Activated CD4-positive, CD25-positive, alpha-beta regulatory T cell treated with anti-CD3 and anti-CD28 coated beads, Interleukin-2, amount 50 U/mL, for 16 hours (primary cell): ENCODE results near the gene SLC13A4.
"Not testable (repeated sequence)": the region's sequence is repeated elsewhere in the genome, so short reads cannot be mapped to it uniquely, and the experiment has no call there.

Experiments
- DNase-seq: peaks from one replicate; pipeline ENCODE4 v3.0.0-alpha.2; 2020; ENCODE audit warnings: low read depth, low spot score

Gene SLC13A4

DNA sequence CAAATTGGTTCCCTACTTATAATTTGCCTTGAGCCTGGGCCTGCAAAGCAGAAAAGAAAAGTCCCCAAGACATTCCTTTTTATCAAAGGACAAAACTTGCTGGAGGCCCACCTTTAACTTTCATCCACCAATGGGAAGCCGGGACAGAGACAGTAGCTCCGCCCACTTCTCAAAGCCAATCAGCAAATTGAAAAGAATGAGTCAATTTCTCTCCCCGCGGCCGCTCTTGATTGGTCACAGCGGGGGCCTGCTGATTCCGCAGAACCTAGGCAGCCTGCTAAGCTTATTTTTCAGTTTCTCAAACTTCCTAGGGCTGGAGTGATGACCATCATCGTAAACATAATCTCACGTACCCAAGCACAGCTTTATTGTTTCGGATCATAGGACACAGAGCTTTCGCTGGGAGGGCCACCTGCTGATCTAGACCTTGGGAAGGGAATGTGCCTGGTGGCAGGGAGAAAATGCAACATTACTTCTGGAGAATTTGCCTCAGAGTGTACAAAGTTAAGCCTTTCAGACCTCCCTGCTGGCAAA, at the start of gene SLC13A4:
Gene SLC13A4 (minus strand): TSS at position 51 of the 534 bp plus-strand sequence. CDS start 690 bp downstream, outside the sequence.
- no peak for DNase-seq

- DNase-seq: not testable (repeated sequence)
Measured at GRCh38 chr7:135775915-135776314, 47.9 kb upstream of the SLC13A4 start.

DNA sequence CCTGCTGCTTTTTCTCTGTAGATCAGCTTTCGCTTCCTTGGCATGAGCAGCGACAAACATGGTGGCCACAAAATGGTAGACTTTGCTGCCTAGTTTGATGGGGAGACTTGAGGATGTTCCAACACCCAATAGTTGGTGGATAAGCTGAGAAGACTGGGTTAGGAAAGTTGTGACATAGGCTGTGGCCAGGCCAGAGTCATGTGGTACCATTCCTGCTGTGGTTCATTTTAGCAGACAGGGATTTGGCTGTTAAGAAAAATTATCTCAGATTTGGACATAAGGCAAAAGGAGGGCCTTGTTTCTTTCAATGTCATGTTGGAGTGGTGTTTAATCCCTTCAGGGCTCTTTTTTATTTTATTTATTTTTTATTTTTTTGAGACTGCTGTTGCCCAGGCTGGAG, 47.2 kb upstream of the SLC13A4 start:
- no peak for DNase-seq

DNA sequence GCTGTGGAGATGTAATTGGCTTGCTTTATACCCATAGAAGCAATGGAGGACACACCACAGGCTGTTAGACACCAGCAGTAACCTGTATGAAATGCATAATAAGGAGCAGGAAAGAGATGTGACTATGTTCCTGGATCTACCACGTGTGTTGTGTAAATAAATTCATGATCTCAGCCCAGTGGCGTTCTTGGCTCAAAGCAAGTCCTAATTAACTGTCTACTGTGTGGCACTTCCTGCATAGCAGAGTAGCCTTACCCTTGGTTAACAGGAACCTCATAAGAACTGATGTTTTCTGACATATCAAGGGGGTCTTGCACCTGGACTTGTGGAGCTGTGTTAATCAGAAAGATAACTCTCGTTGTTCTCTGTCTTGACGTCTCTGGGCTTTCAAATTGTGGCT, 46.3 kb upstream of the SLC13A4 start:
- no peak for DNase-seq

DNA sequence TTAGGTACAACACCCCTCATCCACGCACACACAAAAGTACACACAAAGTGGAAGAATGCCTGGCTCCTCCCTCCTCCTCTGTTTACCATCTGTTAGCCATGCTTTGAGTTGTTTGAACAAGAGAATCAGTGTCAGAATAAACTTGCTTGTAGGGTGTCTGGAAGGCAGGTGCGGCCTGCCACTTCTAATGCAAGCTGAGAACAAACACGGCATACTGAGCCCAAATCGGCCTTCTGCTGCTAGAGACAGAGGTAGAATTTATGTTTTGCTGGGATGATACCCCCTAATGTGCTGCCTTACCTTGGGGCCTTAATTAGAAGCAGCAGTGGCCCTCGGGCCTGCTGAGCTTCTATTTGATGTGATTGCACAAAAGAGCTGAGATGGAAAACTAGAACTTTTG, 45.5 kb upstream of the SLC13A4 start:
- DNase-seq: no peak

DNA sequence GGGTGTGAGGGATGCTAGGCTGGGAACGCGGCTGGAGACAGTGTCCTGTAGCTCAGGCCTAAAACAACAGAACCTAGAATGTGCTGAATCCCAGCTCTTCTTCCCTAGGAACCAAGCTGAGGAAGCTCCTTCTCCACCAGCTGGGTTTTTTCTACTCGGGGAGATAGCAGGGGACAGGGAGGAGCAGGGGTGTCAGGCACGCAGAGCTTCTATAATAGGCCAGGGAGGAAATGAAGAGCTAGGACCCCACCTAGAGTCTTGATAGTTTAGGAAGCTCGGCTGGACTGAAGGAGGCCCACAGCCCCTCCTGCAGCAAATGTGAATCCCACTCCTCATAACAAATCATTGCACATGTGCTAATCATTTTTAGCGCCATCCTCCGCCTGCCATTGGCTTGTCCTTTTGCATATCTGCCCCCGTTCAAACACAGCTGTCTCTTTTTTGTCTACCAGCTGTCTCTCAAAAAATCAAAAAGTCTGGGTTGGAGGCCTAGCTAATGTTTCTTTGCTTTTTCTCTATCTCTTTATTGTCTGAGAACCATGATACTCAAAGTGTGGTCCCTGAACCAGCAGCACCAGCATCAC, 44.7 kb upstream of the SLC13A4 start:
- no peak for DNase-seq

DNA sequence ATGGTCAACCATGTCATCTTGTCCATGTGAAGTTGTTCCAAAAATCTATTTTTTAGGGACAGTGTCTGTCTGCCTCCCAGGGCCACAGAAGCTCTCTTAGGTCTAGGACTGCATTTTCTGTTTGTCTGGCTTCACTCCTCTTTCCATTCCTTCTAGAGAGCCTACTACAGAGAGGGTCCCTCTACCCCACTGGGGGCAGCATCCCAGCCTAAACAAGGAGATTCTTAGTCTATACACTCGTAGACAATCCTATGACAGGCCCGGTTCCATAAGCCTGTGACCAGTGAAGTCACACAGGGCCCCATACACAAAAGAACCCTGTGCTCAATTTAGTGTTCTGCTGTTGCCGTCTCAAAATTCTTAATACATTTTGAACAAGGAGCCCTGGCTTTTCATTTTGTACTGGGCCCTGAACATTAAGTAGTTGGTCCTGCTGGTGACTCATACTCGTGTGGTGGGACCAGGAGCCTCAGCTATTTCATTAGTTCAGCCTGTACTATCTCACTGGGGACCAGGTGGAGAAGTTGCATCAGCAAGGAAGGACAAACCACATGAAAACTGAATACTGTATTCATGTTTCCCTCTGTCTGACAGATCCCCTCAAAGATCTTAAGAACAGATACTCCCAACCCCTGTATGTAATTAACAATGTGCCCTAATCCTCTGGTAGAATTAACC, 44.1 kb upstream of the SLC13A4 start:
- DNase-seq: no peak

DNA sequence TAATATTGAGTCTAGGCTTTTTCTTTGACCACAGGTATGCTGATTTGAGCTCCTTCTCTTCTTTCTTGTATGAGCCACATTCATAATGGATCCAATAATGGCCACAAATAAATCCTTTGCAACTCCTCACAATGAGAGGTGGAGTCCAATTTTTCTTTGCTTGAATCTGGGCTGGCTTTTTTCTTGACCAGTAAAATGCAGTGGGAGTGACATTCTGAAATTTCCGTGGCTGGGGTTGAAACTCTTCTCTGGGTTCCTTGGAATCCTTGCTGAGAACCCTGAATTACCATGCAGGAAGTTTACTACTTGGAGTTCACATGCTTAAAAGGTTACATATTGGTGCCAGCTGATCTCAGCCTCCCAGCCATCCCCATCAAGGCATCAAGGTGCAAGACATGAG, 43.1 kb upstream of the SLC13A4 start:
- DNase-seq: no peak

DNA sequence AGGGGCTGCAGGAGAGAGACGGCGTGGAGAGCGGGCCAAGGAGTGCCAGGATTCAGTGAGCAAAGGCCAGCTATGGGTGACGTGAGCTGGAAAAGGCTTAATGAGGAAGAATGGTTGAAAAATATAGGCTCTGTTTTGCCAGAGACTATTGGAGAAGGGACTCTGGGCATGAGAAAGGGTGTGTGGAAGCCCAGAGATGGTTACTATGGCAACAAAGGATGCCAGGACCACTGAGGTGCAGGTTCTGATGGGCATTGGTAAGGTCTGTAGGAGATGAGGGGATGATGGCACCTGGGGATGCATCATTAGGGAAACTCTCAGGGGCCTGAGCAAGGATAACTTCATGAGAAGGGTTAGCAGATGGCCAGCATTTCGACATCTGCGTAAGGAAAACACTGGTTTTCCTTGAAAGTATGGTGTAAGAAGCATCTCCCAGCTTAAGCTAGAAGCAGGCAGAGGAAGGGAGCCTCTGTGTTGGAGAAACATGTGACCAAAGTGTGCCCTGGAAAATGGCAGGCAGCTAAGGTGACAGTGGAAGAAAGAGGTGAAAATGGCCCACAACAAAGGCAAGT, 42.2 kb upstream of the SLC13A4 start:
- DNase-seq: no peak

DNA sequence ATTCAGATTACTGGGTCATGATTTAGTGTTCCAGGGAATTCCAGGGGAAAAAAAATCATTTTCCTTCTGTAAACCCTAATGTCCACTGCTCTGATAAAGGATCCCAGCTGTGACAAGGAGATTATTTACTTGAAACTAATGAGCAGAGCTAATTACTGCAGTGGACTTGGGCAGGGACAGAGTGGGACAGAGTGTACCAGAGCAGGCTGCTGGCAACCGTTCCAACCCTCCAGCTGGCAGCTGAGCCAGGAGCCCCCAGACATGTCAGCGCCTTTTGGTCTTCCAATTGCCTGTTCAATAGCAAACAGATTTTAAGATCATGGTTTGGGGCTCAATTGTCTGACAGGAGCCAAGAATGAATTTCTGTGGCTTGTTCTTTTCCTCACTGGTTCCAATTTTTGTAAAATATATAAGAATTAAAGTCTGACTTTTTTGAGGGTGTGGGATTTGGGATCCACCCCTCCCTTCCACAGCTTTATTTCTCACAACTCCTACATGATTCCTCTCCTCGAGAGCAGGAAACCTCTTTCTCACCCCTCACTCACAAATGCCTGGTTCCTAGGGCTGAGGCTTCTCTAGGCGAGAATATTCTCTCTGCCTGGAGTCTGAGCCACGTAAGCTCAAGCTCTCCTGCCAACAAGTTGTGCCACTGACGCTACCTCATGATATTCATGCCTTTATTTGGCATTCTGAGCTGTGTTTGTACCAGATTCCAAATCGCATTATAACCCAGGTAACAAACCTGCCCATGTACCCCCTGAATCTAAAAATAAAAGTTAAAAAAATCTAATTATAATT, 41.2 kb upstream of the SLC13A4 start:
- no peak for DNase-seq

DNA sequence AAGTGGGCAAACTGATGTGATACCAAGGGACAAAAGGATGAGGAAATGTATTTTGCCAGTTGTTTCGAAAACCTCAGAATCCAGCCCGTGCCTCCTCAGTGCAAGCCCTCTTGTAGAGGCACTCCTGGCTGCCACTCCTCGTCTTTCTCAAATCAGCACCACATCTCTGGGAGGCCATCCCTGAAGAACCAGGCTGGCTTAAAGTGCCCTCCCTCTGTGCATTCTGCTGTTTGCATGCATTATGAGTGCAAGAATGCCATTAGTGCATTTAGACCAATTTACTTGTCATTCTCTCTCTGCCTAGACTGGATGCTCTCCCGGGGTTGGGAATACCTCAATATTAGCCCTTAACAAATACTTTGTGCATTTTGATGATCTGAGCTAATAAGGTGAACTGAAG, 40.5 kb upstream of the SLC13A4 start:
- DNase-seq: no peak

- DNase-seq: no peak
Measured at GRCh38 chr7:135768064-135768463, 40.1 kb upstream of the SLC13A4 start.

DNA sequence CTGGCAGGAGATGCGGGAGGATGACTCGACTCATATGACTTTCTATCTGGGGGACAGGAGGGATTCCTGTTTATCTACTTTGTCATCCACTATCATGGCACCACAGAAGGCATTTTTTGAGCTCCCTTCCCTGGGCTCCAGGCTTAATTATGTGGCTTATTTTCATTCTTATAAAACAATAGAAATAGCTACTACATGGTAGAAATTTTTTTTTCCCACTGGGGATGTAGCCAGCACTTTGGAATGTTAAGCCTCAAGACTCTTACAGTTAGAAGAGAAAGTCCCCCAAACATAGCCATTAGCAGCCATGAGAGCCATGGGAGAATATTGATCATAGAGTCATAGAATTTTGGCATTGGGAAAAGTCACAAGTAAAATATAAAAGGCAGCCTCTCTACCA, 35.3 kb upstream of the SLC13A4 start:
- no peak for DNase-seq

DNA sequence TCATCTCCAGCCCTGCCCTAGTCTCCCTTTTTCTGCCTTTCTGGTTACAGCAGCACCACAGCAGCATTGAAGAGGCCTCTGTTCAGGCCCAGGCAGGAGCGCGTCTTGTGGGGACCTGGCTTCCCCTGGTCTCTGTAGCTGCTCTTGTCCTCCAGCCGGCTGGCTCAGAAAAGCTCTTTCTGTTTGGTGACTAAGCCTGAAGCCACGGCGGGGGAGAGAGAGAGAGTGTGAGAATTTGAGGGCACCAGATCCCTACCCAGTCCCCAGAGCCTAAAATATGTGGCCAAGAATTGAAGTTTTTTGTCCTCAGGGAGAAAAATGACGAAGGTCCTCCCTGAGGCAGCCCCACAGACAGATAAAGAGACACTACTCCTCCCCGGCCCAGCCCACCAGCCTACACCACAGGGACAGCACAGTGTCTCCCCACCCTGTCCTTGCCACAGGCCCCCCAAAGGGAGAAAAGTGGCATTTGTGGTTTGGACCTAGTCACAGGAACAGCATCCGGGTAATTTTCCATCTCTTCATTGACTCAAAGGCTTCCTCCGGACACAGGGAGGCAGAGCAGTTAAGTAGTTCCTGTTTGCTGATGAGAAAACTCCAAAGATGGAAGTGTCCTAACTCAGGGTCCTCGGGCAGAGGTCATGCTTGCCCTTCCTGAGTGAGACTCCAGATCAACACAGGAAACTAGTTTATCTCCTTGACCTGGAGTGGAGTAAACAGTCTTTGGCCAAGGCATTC, 33.9 kb upstream of the SLC13A4 start:
- no peak for DNase-seq

GRCh38 chr7:135759532-135759931, 31.5 kb upstream of the SLC13A4 start:
- DNase-seq: no peak

DNA sequence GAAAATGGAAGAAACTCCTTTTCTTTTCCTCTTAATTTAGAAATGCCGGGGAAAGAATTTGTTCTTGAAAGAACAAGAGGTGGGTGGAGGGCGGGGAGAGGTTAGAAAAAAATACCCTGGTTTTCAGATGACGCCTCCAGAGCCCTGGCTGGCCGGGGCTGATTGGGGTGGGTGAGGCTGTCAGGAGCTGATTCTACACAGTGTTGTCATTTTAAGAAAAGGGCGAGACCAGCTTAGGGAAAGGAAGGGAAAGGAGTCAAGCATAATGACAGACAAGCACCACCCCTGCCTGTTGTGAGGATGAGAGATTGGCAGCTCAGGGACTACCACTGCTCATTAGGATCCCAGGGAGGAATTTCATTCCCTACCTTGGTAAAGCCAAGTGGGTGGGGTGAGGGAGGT, 30.5 kb upstream of the SLC13A4 start:
- DNase-seq: no peak

DNA sequence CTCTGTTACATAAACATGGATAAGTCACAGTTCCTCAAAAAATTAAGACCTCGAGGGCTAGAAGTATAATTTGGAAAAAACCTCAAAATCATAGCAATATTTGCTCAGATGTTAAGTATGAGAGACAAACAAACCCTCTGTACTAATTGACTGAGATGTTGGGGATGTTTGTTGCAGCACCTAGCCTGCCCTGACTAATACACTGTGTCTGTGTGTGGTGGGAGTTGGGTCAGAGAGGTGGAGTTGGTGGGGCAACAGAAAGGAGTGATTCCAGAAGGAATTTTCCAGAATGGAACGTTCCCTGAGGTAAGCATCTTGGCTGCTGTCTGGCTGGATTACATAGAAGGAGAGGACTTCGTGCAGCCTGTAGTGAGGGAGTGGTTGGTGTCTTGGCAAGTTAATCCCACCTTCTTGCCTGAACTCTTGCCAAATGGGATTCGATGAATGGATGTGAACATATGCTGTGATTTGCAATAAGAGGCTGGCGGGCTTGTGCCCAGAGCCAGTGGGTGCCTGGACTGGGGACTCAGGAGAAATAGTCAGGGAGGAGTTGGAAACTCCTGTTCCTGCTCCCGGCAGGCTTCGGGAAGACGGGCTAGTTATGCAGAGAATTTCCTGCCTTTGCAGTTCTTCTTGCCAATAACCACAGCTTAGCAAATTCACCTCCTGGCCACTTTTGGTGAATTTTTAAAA, 29.9 kb upstream of the SLC13A4 start:
- no peak for DNase-seq

DNA sequence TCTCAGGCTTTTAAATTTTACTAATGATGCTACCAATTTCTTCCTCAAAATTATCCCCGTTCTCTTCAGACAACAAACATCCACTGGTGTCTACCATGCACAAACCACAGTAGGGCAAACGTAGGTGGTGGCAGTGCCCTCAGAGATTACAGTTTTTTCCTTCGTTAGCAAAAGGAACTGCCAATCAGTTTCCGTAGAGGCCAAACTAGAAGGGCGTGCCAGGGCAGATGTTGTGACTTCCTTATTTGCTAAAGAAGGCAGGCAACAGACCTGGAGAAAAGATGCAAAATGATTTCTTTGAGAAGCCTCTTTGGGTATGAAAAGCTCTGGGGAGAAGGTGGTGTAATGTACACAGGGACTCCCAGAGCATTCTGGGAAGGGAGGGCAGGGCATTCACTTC, 28.2 kb upstream of the SLC13A4 start:
- DNase-seq: no peak

DNA sequence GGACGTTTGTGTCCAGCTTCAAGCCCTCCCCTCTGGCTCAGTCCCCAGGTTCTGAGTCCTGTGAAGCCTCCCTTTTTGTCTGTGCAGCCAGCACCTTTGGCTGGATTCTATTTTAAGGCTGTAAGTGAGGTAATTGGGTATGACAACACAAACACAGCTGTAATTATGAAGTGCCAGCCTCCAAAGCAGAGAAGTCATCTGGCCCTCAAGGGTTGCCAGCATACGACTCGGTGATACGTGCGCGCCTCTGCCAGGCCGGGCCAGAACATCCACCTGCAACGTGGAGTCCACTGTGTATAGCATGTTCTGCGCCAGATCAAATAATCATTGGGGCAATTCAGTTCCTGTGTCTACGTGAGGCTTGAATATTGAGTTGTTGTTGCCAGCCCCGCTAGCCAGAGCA, 27.4 kb upstream of the SLC13A4 start:
- no peak for DNase-seq

- DNase-seq: no peak
Measured at GRCh38 chr7:135753616-135754413, 25.8 kb upstream of the SLC13A4 start.
